GM23338 (cell line): ENCODE measurements around the gene GLT6D1. TPM values are rescaled to one million over a fixed set of nuclear protein-coding genes. Genes with fewer than 3 reads are reported as not detected.

ENCODE experiments used
- ATAC-seq: fragments of 200-7000 bp; cut with Tn5 transposase; 3 replicates; pipeline ENCODE4 v1.9.1; 2020
- DNase-seq: peaks from one replicate; pipeline ENCODE4 v3.0.0-alpha.2; 2015; ENCODE audit warnings: low spot score
- H2AFZ ChIP-seq: fragments of 200-600 bp; sonication (generic); 2 replicates; pipeline ENCODE4 v1.8.0; 2016; ENCODE audit warnings: antibody characterized with exemption, mild to moderate bottlenecking, moderate library complexity
- H3F3A ChIP-seq: fragments of 200-600 bp; sonication (generic); replicated peaks from 2 replicates; pipeline ENCODE4 v1.8.0; 2017; ENCODE audit warnings: antibody characterized with exemption, mixed run types, low read depth
- H3K27ac ChIP-seq: fragments of 200-600 bp; sonication (generic); 2 replicates; pipeline ENCODE4 v1.6.1; 2016; ENCODE audit warnings: low read depth
- H3K27me3 ChIP-seq: fragments of 200-600 bp; sonication (generic); 2 replicates; pipeline ENCODE4 v1.8.0; 2016; ENCODE audit warnings: mild to moderate bottlenecking, mixed run types, moderate library complexity; ENCODE audit not compliant: insufficient read depth
- H3K36me3 ChIP-seq: fragments of 200-600 bp; sonication (generic); 2 replicates; pipeline ENCODE4 v1.8.0; 2016; ENCODE audit warnings: mild to moderate bottlenecking; ENCODE audit not compliant: insufficient read depth
- H3K4me1 ChIP-seq: fragments of 200-600 bp; sonication (generic); 2 replicates; pipeline ENCODE4 v1.8.0; 2016; ENCODE audit warnings: mild to moderate bottlenecking, moderate library complexity; ENCODE audit not compliant: insufficient read depth
- H3K4me2 ChIP-seq: fragments of 200-600 bp; sonication (generic); 2 replicates; pipeline ENCODE4 v1.7.1; 2017; ENCODE audit warnings: mixed run types
- H3K4me3 ChIP-seq: fragments of 200-600 bp; sonication (generic); 2 replicates; pipeline ENCODE4 v1.6.1; 2016; ENCODE audit warnings: mixed run types
- H3K79me2 ChIP-seq: fragments of 200-600 bp; sonication (generic); replicated peaks from 2 replicates; pipeline ENCODE4 v1.8.0; 2017; ENCODE audit warnings: mild to moderate bottlenecking; ENCODE audit not compliant: insufficient read depth
- H3K9me2 ChIP-seq: fragments of 200-600 bp; sonication (generic); 2 replicates; pipeline ENCODE4 v1.8.0; 2017; ENCODE audit not compliant: insufficient read depth
- H4K20me1 ChIP-seq: fragments of 200-600 bp; sonication (generic); replicated peaks from 2 replicates; pipeline ENCODE4 v1.8.0; 2017; ENCODE audit warnings: mild to moderate bottlenecking; ENCODE audit not compliant: insufficient read depth
- H3K27ac Mint-ChIP-seq: 2 replicates; pipeline ENCODE4 v1.8.0; 2020; ENCODE audit warnings: inconsistent platforms, mild to moderate bottlenecking, moderate library complexity, mixed read lengths
- H3K27me3 Mint-ChIP-seq: 3 replicates; pipeline ENCODE4 v1.8.0; 2022; ENCODE audit warnings: low read depth, mild to moderate bottlenecking, moderate library complexity, mixed read lengths, inconsistent platforms; ENCODE audit not compliant: insufficient read depth, poor library complexity
- H3K36me3 Mint-ChIP-seq: 3 replicates; pipeline ENCODE4 v1.8.0; 2021; ENCODE audit warnings: low read depth, mild to moderate bottlenecking, inconsistent platforms, moderate library complexity, mixed read lengths
- H3K4me1 Mint-ChIP-seq: 3 replicates; pipeline ENCODE4 v1.8.0; 2020; ENCODE audit warnings: mild to moderate bottlenecking, inconsistent platforms, mixed read lengths
- H3K4me3 Mint-ChIP-seq: 3 replicates; pipeline ENCODE4 v1.8.0; 2021; ENCODE audit warnings: moderate library complexity, mild to moderate bottlenecking, inconsistent platforms, mixed read lengths
- H3K9me3 Mint-ChIP-seq: 3 replicates; pipeline ENCODE4 v1.8.0; 2020; ENCODE audit warnings: moderate library complexity, mild to moderate bottlenecking, inconsistent platforms, mixed read lengths
- EZH2 ChIP-seq: fragments of 200-600 bp; sonication (generic); IDR thresholded peaks from one replicate; pipeline ENCODE4 v1.8.0; 2017; ENCODE audit warnings: antibody characterized with exemption, mild to moderate bottlenecking, low read depth; ENCODE audit not compliant: unreplicated experiment
- ZNF114 ChIP-seq: fragments of 250-450 bp; sonication (Bioruptor Pico); IDR thresholded peaks from 2 replicates; pipeline ENCODE4 v1.5.0; 2020; ENCODE audit warnings: mild to moderate bottlenecking, moderate library complexity
- polyA plus RNA-seq: library from polyadenylated mRNA; unstranded; fragments of >200 nt; fragmentation: Nextera tagmentation; extraction: Ambion mirVana; gene quantifications from 2 replicates; pipeline ENCODE4 v1.2.1, GENCODE V29; 2016
- total RNA-seq: library from RNA; depleted of rRNA; stranded (reverse); fragments of >200 nt; shearing (Covaris generic); gene quantifications from 2 replicates; pipeline ENCODE4 v1.2.3, GENCODE V29; 2014
- TF ChIP-seq, protein P1 (sequence below): fragments of 250-450 bp; sonication (Bioruptor Pico); IDR thresholded peaks from 2 replicates; pipeline ENCODE4 v1.5.0; 2020; ENCODE audit warnings: mild to moderate bottlenecking, moderate library complexity
- TF ChIP-seq, protein P2 (sequence below): IDR thresholded peaks from one replicate; pipeline ENCODE4 v1.6.1; 2018; ENCODE audit warnings: antibody characterized with exemption; ENCODE audit not compliant: unreplicated experiment

The GLT6D1 gene
- total and polyA plus RNA-seq, 2 experiments from 2014 or later = not detected

DNA sequence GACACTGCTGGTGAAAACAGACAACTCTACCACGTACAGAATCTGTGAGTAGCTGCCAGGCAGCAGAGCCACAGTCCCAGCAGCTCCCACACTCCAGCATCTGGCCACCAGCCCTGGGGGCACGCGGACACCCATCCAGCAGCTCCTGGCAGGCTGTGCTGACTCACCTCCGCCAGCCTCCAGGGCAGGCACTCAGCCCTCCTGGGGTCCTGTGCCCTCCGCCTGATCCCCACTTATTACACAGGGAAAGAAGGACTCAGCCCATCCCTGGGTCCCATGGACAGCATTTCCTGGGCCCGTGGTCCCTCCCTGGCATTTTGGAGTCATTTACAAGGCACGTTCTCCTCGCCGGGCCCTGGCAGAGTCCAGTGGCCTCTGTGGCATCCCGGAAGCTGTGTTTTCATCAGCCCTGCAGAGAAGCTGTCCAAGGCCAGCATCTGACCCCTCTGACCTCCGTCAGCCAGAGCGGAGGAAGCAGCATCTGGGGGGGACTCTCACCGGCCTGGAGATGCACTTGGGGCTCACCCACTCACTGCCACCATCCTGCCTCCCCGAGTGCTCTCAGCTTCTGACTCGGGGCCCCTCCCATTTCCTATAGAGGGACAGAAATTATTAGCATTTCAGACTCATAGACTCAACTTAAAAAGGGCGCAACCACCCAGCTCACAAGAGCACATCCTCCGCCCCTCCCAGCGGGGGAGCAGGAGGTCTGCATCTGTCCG is 56.2 kb downstream of the GLT6D1 start (continued):
- TF ChIP-seq, protein P1, sequence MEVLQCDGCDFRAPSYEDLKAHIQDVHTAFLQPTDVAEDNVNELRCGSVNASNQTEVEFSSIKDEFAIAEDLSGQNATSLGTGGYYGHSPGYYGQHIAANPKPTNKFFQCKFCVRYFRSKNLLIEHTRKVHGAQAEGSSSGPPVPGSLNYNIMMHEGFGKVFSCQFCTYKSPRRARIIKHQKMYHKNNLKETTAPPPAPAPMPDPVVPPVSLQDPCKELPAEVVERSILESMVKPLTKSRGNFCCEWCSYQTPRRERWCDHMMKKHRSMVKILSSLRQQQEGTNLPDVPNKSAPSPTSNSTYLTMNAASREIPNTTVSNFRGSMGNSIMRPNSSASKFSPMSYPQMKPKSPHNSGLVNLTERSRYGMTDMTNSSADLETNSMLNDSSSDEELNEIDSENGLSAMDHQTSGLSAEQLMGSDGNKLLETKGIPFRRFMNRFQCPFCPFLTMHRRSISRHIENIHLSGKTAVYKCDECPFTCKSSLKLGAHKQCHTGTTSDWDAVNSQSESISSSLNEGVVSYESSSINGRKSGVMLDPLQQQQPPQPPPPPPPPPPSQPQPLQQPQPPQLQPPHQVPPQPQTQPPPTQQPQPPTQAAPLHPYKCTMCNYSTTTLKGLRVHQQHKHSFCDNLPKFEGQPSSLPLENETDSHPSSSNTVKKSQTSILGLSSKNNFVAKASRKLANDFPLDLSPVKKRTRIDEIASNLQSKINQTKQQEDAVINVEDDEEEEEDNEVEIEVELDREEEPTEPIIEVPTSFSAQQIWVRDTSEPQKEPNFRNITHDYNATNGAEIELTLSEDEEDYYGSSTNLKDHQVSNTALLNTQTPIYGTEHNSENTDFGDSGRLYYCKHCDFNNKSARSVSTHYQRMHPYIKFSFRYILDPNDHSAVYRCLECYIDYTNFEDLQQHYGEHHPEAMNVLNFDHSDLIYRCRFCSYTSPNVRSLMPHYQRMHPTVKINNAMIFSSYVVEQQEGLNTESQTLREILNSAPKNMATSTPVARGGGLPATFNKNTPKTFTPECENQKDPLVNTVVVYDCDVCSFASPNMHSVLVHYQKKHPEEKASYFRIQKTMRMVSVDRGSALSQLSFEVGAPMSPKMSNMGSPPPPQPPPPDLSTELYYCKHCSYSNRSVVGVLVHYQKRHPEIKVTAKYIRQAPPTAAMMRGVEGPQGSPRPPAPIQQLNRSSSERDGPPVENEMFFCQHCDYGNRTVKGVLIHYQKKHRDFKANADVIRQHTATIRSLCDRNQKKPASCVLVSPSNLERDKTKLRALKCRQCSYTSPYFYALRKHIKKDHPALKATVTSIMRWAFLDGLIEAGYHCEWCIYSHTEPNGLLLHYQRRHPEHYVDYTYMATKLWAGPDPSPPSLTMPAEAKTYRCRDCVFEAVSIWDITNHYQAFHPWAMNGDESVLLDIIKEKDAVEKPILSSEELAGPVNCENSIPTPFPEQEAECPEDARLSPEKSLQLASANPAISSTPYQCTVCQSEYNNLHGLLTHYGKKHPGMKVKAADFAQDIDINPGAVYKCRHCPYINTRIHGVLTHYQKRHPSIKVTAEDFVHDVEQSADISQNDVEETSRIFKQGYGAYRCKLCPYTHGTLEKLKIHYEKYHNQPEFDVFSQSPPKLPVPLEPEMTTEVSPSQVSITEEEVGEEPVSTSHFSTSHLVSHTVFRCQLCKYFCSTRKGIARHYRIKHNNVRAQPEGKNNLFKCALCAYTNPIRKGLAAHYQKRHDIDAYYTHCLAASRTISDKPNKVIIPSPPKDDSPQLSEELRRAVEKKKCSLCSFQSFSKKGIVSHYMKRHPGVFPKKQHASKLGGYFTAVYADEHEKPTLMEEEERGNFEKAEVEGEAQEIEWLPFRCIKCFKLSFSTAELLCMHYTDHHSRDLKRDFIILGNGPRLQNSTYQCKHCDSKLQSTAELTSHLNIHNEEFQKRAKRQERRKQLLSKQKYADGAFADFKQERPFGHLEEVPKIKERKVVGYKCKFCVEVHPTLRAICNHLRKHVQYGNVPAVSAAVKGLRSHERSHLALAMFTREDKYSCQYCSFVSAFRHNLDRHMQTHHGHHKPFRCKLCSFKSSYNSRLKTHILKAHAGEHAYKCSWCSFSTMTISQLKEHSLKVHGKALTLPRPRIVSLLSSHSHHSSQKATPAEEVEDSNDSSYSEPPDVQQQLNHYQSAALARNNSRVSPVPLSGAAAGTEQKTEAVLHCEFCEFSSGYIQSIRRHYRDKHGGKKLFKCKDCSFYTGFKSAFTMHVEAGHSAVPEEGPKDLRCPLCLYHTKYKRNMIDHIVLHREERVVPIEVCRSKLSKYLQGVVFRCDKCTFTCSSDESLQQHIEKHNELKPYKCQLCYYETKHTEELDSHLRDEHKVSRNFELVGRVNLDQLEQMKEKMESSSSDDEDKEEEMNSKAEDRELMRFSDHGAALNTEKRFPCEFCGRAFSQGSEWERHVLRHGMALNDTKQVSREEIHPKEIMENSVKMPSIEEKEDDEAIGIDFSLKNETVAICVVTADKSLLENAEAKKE = no peak
- TF ChIP-seq, protein P2, sequence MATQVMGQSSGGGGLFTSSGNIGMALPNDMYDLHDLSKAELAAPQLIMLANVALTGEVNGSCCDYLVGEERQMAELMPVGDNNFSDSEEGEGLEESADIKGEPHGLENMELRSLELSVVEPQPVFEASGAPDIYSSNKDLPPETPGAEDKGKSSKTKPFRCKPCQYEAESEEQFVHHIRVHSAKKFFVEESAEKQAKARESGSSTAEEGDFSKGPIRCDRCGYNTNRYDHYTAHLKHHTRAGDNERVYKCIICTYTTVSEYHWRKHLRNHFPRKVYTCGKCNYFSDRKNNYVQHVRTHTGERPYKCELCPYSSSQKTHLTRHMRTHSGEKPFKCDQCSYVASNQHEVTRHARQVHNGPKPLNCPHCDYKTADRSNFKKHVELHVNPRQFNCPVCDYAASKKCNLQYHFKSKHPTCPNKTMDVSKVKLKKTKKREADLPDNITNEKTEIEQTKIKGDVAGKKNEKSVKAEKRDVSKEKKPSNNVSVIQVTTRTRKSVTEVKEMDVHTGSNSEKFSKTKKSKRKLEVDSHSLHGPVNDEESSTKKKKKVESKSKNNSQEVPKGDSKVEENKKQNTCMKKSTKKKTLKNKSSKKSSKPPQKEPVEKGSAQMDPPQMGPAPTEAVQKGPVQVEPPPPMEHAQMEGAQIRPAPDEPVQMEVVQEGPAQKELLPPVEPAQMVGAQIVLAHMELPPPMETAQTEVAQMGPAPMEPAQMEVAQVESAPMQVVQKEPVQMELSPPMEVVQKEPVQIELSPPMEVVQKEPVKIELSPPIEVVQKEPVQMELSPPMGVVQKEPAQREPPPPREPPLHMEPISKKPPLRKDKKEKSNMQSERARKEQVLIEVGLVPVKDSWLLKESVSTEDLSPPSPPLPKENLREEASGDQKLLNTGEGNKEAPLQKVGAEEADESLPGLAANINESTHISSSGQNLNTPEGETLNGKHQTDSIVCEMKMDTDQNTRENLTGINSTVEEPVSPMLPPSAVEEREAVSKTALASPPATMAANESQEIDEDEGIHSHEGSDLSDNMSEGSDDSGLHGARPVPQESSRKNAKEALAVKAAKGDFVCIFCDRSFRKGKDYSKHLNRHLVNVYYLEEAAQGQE = no peak

DNA sequence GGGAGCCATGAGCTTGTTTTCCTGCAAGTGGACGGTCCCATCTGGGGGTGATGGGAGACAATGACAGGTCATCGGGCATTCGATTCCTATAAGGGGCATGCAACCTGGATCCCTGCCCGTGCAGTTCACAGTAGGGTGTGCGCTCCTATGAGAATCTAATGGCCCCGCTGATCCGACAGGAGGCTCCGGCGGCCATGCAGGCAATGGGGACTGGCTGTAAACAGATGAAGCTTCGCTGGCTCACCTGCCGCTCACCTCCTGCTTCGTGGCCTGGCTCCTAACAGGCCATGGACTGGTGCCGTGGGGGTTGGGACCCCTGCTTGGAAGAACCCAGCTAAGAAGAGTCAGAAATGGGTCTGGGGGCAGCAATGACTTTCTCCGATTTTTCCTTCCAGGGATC is 56.8 kb downstream of the GLT6D1 start:
- Mint-ChIP-seq H3K27me3 (peaks cover 3% of the 10 kb centered on the region), H3K9me3 (peaks cover 11% of the 10 kb centered on the region), H3K4me3 (no peak overlapping the region), H3K27ac (no peak overlapping the region), H3K36me3 (peaks cover 3% of the 10 kb centered on the region; the same call in 1 of the 3 replicates), H3K4me1 (no peaks in the 10 kb centered on the region)
- no peak overlapping the region for H2AFZ ChIP-seq
- H3K27ac ChIP-seq = no peak overlapping the region
- no peaks in the 10 kb centered on the region for H3K36me3 ChIP-seq
- no peaks in the 10 kb centered on the region for H4K20me1 ChIP-seq
- ATAC-seq (no peak), DNase-seq (no peak)
- H3K4me2 ChIP-seq = no peak overlapping the region
- H3K27me3 ChIP-seq = no peaks in the 10 kb centered on the region
- H3K4me3 ChIP-seq = no peak overlapping the region
- no peaks in the 10 kb centered on the region for H3K79me2 ChIP-seq
- 0 out of 2 replicates have a peak, but pooled peaks cover 6% of the 10 kb centered on the region for H3K9me2 ChIP-seq
- H3F3A ChIP-seq = no peaks in the 10 kb centered on the region
- H3K4me1 ChIP-seq = no peaks in the 10 kb centered on the region
- TF ChIP-seq, protein P1 = no peak
- no peak for TF ChIP-seq EZH2
- no peak for TF ChIP-seq ZNF114 (CRISPR knock-in tag)
